ENCODE data around the gene MCRS1. TPM values are rescaled to one million over a fixed set of nuclear protein-coding genes. Genes with fewer than 3 reads are reported as not detected.

Gene MCRS1
- total RNA-seq, 4 donors from 2014 or later = 56.7 to 111 (median 69.2) TPM

GRCh38 chr12:49559011-49559675 is 8.8 kb downstream of the MCRS1 start:
- no peaks in the 10 kb centered on the region for H3K27me3 ChIP-seq
- no peaks in the 10 kb centered on the region for H3K4me1 ChIP-seq
- no peak for DNase-seq
- H3K36me3 ChIP-seq = peaks cover 56 to 71% of the 10 kb centered on the region in 2 donors
- intact Hi-C loops (cut with DNase I) = no loop called here
- WGBS, 2 donors = 92 to 93% methylated on average over 16 to 17 of the region's 17 CpGs
- H3K9me3 ChIP-seq = no peaks in the 10 kb centered on the region
- TF ChIP-seq POLR2A (IDR thresholded peaks at IDR 0.05) (no peak), CTCF (IDR thresholded peaks at IDR 0.05) (no peak)
- H3K4me3 ChIP-seq (replicated peaks in 1 of 3) = no peak overlapping the region
- H3K27ac ChIP-seq = no peak overlapping the region

GRCh38 chr12:49558526-49558925 is 9.4 kb downstream of the MCRS1 start:
- H3K27me3 ChIP-seq = no peaks in the 10 kb centered on the region
- intact Hi-C loops (cut with DNase I) = no loop called here
- H3K36me3 ChIP-seq = peaks cover 50 to 65% of the 10 kb centered on the region in 2 donors
- WGBS, 2 donors = 93 to 96% methylated on average over 9 to 13 of the region's 13 CpGs
- no peak for DNase-seq
- no peak overlapping the region for H3K27ac ChIP-seq
- TF ChIP-seq CTCF (IDR thresholded peaks at IDR 0.05) (no peak), POLR2A (IDR thresholded peaks at IDR 0.05) (no peak)
- no peaks in the 10 kb centered on the region for H3K9me3 ChIP-seq
- H3K4me3 ChIP-seq (replicated peaks in 1 of 3) = no peak overlapping the region
- H3K4me1 ChIP-seq = no peaks in the 10 kb centered on the region

- Histone ChIP-seq H3K4me3 (replicated peaks in 1 of 3) (no peak overlapping the region), H3K9me3 (no peaks in the 10 kb centered on the region), H3K27me3 (no peaks in the 10 kb centered on the region), H3K27ac (no peak overlapping the region), H3K4me1 (no peaks in the 10 kb centered on the region), H3K36me3 (peaks cover 43 to 58% of the 10 kb centered on the region in 2 donors)
- DNase-seq = no peak
- 68 to 82% methylated on average over 2 to 7 of the region's 7 CpGs for WGBS, 2 donors
- no peak for TF ChIP-seq CTCF (IDR thresholded peaks at IDR 0.05)
- no peak for TF ChIP-seq POLR2A (IDR thresholded peaks at IDR 0.05)
- intact Hi-C loops (cut with DNase I) = no loop called here
Measured at GRCh38 chr12:49557917-49558215, 10.1 kb downstream of the MCRS1 start.

GRCh38 chr12:49557187-49557916 is 10.6 kb downstream of the MCRS1 start:
- intact Hi-C loops (cut with DNase I) = no loop called here
- no peak overlapping the region for H3K27ac ChIP-seq
- WGBS, 2 donors = 88 to 89% methylated on average over 11 to 14 of the region's 18 CpGs
- no peaks in the 10 kb centered on the region for H3K27me3 ChIP-seq
- no peaks in the 10 kb centered on the region for H3K4me1 ChIP-seq
- no peak for DNase-seq
- TF ChIP-seq CTCF (IDR thresholded peaks at IDR 0.05) = no peak
- TF ChIP-seq POLR2A (IDR thresholded peaks at IDR 0.05) = no peak
- H3K4me3 ChIP-seq (replicated peaks in 1 of 3) = no peak overlapping the region
- H3K36me3 ChIP-seq = peaks cover 38 to 53% of the 10 kb centered on the region in 2 donors
- H3K9me3 ChIP-seq = no peaks in the 10 kb centered on the region

Data from thyroid gland (tissue), 4 donors.